ENCODE results near the gene PLEKHG3.
A peak's percentile ranks its signal among the peaks of the same experiment; 100 is the strongest.

GRCh38 chr14:64681796-64682710 lies 22.2 kb upstream of the PLEKHG3 start:
- TF ChIP-seq CTCF (IDR thresholded peaks at IDR 0.05) (no peak), POLR2A (IDR thresholded peaks at IDR 0.05) (no peak), POLR2AphosphoS5 (IDR thresholded peaks at IDR 0.05) (peak in 2 of 3 donors; percentile 7 to 17)
